IMR-90 (cell line): ENCODE results near the gene NADK2. TPM values are rescaled to one million over a fixed set of nuclear protein-coding genes. Genes with fewer than 3 reads are reported as not detected.

ENCODE experiments used
- ATAC-seq: fragments of 200-7000 bp; cut with Tn5 transposase; 2 replicates; pipeline ENCODE4 v1.9.1; 2020; ENCODE audit warnings: low read depth, mild to moderate bottlenecking, moderate library complexity
- BruUV-seq: library from RNA; stranded (reverse); fragments of 400-500 nt; replicated peaks from 2 replicates; lab custom pipeline; 2021; lab: Mats Ljungman, UMichigan
- CTCF ChIA-PET: fragments of 300-600 bp; formaldehyde crosslinking; extraction: SDS; loops from one replicate; lab custom pipeline; 2021; ENCODE audit warnings: antibody characterized with exemption; lab: Yijun Ruan, JAX
- POLR2A ChIA-PET: fragments of 300-600 bp; sonication (Branson Sonifier 250); formaldehyde crosslinking; loops from one replicate; lab custom pipeline; 2022; ENCODE audit warnings: antibody characterized with exemption; ENCODE audit not compliant: unreplicated experiment; lab: Charles Lee
- DNase-seq: peaks from one replicate; pipeline ENCODE4 v3.0.0; 2013
- H2AFZ ChIP-seq: replicated peaks from 2 replicates; pipeline ENCODE3; 2013; ENCODE audit warnings: low read length, mild to moderate bottlenecking; ENCODE audit not compliant: poor library complexity
- H2AK5ac ChIP-seq: 2 replicates; pipeline ENCODE4 v1.6.1; 2013; ENCODE audit warnings: low read depth, low read length, inconsistent platforms
- H2AK9ac ChIP-seq: replicated peaks from 2 replicates; pipeline ENCODE3; 2013; ENCODE audit warnings: mild to moderate bottlenecking, low read depth, low read length, moderate library complexity; ENCODE audit not compliant: poor library complexity
- H2BK120ac ChIP-seq: 2 replicates; pipeline ENCODE4 v1.6.1; 2013; ENCODE audit warnings: low read depth, low read length, inconsistent platforms
- H2BK15ac ChIP-seq: 3 replicates; pipeline ENCODE4 v1.6.1; 2013; ENCODE audit warnings: low read depth, low read length, inconsistent platforms
- H2BK20ac ChIP-seq: 2 replicates; pipeline ENCODE4 v1.6.1; 2013; ENCODE audit warnings: low read depth, mild to moderate bottlenecking, inconsistent platforms, low read length, moderate library complexity
- H2BK5ac ChIP-seq: 2 replicates; pipeline ENCODE4 v1.6.1; 2013; ENCODE audit warnings: mild to moderate bottlenecking, low read depth, low read length, inconsistent platforms; ENCODE audit not compliant: poor library complexity, severe bottlenecking
- H3K14ac ChIP-seq: replicated peaks from 2 replicates; pipeline ENCODE4 v1.6.1; 2013; ENCODE audit warnings: low read depth, low read length, inconsistent platforms
- H3K18ac ChIP-seq: 2 replicates; pipeline ENCODE4 v1.6.1; 2013; ENCODE audit warnings: low read depth, low read length, control low read depth
- H3K23ac ChIP-seq: 2 replicates; pipeline ENCODE4 v1.6.1; 2013; ENCODE audit warnings: low read depth, low read length, inconsistent platforms
- H3K27ac ChIP-seq: 2 replicates; pipeline ENCODE4 v1.5.1; 2013; ENCODE audit warnings: mild to moderate bottlenecking, control low read depth, low read length; ENCODE audit not compliant: insufficient read depth
- H3K27me3 ChIP-seq: 2 replicates; pipeline ENCODE4 v1.6.1; 2013; ENCODE audit warnings: low read length; ENCODE audit not compliant: control insufficient read depth, insufficient read depth
- H3K36me3 ChIP-seq: 2 replicates; pipeline ENCODE4 v1.6.1; 2013; ENCODE audit warnings: low read length, mixed read lengths; ENCODE audit not compliant: control insufficient read depth, insufficient read depth
- H3K4ac ChIP-seq: 2 replicates; pipeline ENCODE4 v1.6.1; 2013; ENCODE audit warnings: low read depth, low read length, inconsistent platforms
- H3K4me1 ChIP-seq: 2 replicates; pipeline ENCODE4 v1.6.1; 2013; ENCODE audit warnings: low read length, mixed read lengths; ENCODE audit not compliant: control insufficient read depth, insufficient read depth
- H3K4me2 ChIP-seq: 2 replicates; pipeline ENCODE4 v1.6.1; 2013; ENCODE audit warnings: low read depth, mild to moderate bottlenecking, control low read depth, low read length, moderate library complexity
- H3K4me3 ChIP-seq: 2 replicates; pipeline ENCODE4 v1.5.1; 2013; ENCODE audit warnings: low read depth, mild to moderate bottlenecking, control low read depth, low read length, moderate library complexity; ENCODE audit not compliant: insufficient read depth
- H3K56ac ChIP-seq: 2 replicates; pipeline ENCODE4 v1.6.1; 2013; ENCODE audit warnings: low read length, inconsistent platforms; ENCODE audit not compliant: insufficient read depth; ENCODE audit errors: extremely low read depth
- H3K79me1 ChIP-seq, 2 experiments: 2 replicates each; pipeline ENCODE4 v1.6.1; 2013; ENCODE audit warnings: low read length in 2 of 2, inconsistent platforms in 1 of 2, low read depth in 1 of 2
- H3K9ac ChIP-seq: 2 replicates; pipeline ENCODE4 v1.6.1; 2013; ENCODE audit warnings: low read depth, low read length, control low read depth
- H3K9me1 ChIP-seq: 2 replicates; pipeline ENCODE4 v1.6.1; 2013; ENCODE audit warnings: low read length, inconsistent platforms; ENCODE audit not compliant: insufficient read depth
- H3K9me3 ChIP-seq: 2 replicates; pipeline ENCODE4 v1.6.1; 2013; ENCODE audit warnings: low read length; ENCODE audit not compliant: control insufficient read depth, insufficient read depth
- H4K20me1 ChIP-seq: 2 replicates; pipeline ENCODE4 v1.6.1; 2013; ENCODE audit warnings: low read length, inconsistent platforms; ENCODE audit not compliant: insufficient read depth
- H4K5ac ChIP-seq: 2 replicates; pipeline ENCODE4 v1.6.1; 2013; ENCODE audit warnings: mild to moderate bottlenecking, low read depth, low read length, control low read depth
- H4K8ac ChIP-seq, 2 experiments: 2 replicates each; pipeline ENCODE4 v1.6.1; 2013; ENCODE audit warnings: low read depth in 2 of 2, low read length in 2 of 2, control low read depth in 1 of 2, inconsistent platforms in 1 of 2
- H4K91ac ChIP-seq: 2 replicates; pipeline ENCODE4 v1.6.1; 2013; ENCODE audit warnings: low read depth, low read length, inconsistent platforms; ENCODE audit not compliant: insufficient read depth
- CEBPB ChIP-seq: IDR thresholded peaks from 2 replicates; pipeline ENCODE4 v1.6.1; 2012; ENCODE audit warnings: low read depth, low read length, improper control_type of control experiment
- FOS ChIP-seq: fragments of 150-350 bp; IDR thresholded peaks from 2 replicates; pipeline ENCODE4 v1.6.1; 2016; ENCODE audit warnings: low read depth, low read length
- MAZ ChIP-seq: IDR thresholded peaks from 2 replicates; pipeline ENCODE4 v1.6.1; 2012; ENCODE audit warnings: low read depth, mild to moderate bottlenecking, low read length, improper control_type of control experiment, moderate library complexity, borderline replicate concordance
- MXI1 ChIP-seq: IDR thresholded peaks from 2 replicates; pipeline ENCODE4 v1.6.1; 2012; ENCODE audit warnings: low read depth, mild to moderate bottlenecking, low read length, moderate library complexity, borderline replicate concordance
- NFE2L2 ChIP-seq: fragments of 150-350 bp; IDR thresholded peaks from 2 replicates; pipeline ENCODE4 v1.6.1; 2016; ENCODE audit warnings: low read depth, mild to moderate bottlenecking, low read length
- RAD21 ChIP-seq: IDR thresholded peaks from 2 replicates; pipeline ENCODE4 v1.6.1; 2012; ENCODE audit warnings: low read length, improper control_type of control experiment
- SMC3 ChIP-seq: fragments of 150-350 bp; IDR thresholded peaks from 2 replicates; pipeline ENCODE4 v1.6.1; 2016; ENCODE audit warnings: low read depth, mild to moderate bottlenecking, antibody characterized with exemption, low read length, moderate library complexity
- WGBS, 2 experiments: methylation state at CpG; one replicate each; pipeline versions ENCODE4 v1.1.5 to v1.1.7; 2013; ENCODE audit warnings: missing lambda C conversion rate in 2 of 2; ENCODE audit not compliant: insufficient read length in 1 of 2; ENCODE audit errors: extremely low coverage in 2 of 2; 5-methylcytosine and 5-hydroxymethylcytosine counted together
- dilution Hi-C: fragments of 300-500 bp; cut with HindIII; formaldehyde crosslinking; loops from one replicate; pipeline ENCODE4 v1.14.3; 2018; ENCODE audit warnings: low sequenced_read_pairs; ENCODE audit not compliant: unreplicated experiment
- in situ Hi-C: fragments of 300-500 bp; cut with MboI; formaldehyde crosslinking; loops from 3 replicates; pipeline ENCODE4 v1.14.3; 2019; ENCODE audit warnings: low sequenced_read_pairs, inconsistent platforms, mixed read lengths
- intact Hi-C: fragments of 100-400 bp; cut with micrococcal nuclease; formaldehyde crosslinking; loops from 2 replicates; pipeline ENCODE4 v1.10.0; 2022
- polyA plus RNA-seq, 3 experiments: library from polyadenylated mRNA; depleted of rRNA; stranded (reverse); fragments of >200 nt; gene quantifications; 2 replicates each; pipeline ENCODE4 v1.2.3, GENCODE V29; 2012; ENCODE audit warnings: low replicate concordance in 1 of 3
- total RNA-seq: library from RNA; depleted of rRNA; stranded (reverse); fragments of >200 nt; gene quantifications from 2 replicates; pipeline ENCODE4 v1.2.3, GENCODE V29; 2012
- TF ChIP-seq, protein P1 (sequence below): fragments of 150-350 bp; IDR thresholded peaks from 2 replicates; pipeline ENCODE4 v1.6.1; 2016; ENCODE audit warnings: low read depth, mild to moderate bottlenecking, low read length, moderate library complexity, borderline replicate concordance
- TF ChIP-seq, protein P2 (sequence below): fragments of 150-350 bp; IDR thresholded peaks from 2 replicates; pipeline ENCODE4 v1.6.1; 2017; ENCODE audit warnings: mild to moderate bottlenecking, antibody characterized with exemption, low read length, low read depth

Gene NADK2
- total and polyA plus RNA-seq, 2 of the 4 experiments (the other 2 are of a cell fraction), result 7.4 to 17.4 TPM

DNA sequence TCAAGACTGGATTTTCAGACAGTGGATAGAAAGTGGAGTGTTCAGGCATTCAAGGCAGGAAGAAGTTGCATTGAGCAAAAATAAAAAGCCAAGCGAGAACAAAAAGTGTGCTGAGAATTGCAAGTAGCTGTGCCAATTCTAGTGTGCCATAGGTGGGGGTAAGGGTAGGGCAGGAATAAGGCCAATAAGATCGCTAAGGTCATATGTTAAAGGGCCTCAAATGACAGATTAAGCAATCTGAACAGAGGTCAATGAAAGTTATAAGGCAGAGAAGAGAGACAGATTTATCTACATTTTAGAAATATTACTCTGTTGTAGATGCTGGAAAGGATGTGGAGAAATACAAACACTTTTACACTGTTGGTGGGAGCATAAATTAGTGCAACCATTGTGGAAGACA, 36.4 kb downstream of the NADK2 start:
- H2BK120ac ChIP-seq, result no peak overlapping the region
- POLR2A ChIA-PET, result no interaction called here
- dilution Hi-C loops (no loop called here), intact Hi-C loops (no loop called here), in situ Hi-C loops (no loop called here)
- H2AK9ac ChIP-seq, result no peak overlapping the region
- no peak overlapping the region for H3K4me2 ChIP-seq
- H3K14ac ChIP-seq, result no peak overlapping the region
- H2BK20ac ChIP-seq, result no peak overlapping the region
- 100% methylated on average over 1 of the region's 2 CpGs; no CpG with 5 or more reads in 1 of the 2 experiments for WGBS, 2 experiments
- no peak overlapping the region for H3K4me3 ChIP-seq
- no peak overlapping the region for H2AK5ac ChIP-seq
- peaks cover 5% of the 10 kb centered on the region; the same call in 1 of the 2 replicates for H3K36me3 ChIP-seq
- H2AFZ ChIP-seq, result no peak overlapping the region
- H2BK15ac ChIP-seq, result no peak overlapping the region
- DNase-seq, result no peak
- no peaks in the 10 kb centered on the region for H3K27me3 ChIP-seq
- H4K91ac ChIP-seq, result no peak overlapping the region
- ATAC-seq, result no peak
- no peak overlapping the region for H4K5ac ChIP-seq
- no peak overlapping the region for H2BK5ac ChIP-seq
- no peaks in the 10 kb centered on the region for H4K20me1 ChIP-seq
- no peaks in the 10 kb centered on the region for H3K9me1 ChIP-seq
- CTCF ChIA-PET, result no interaction called here
- BruUV-seq, result no TSS peak
- H3K18ac ChIP-seq, result no peak overlapping the region
- no peaks in the 10 kb centered on the region for H3K9me3 ChIP-seq
- H3K79me1 ChIP-seq, result no peaks in the 10 kb centered on the region
- no peak overlapping the region for H3K27ac ChIP-seq
- H4K8ac ChIP-seq, result no peak overlapping the region
- H3K4ac ChIP-seq, result no peak overlapping the region
- peaks cover 2% of the 10 kb centered on the region for H3K4me1 ChIP-seq
- H3K56ac ChIP-seq, result no peak overlapping the region
- no peak overlapping the region for H3K9ac ChIP-seq
- no peak overlapping the region for H3K23ac ChIP-seq
- TF ChIP-seq MAZ (no peak), FOS (no peak), NFE2L2 (no peak), RAD21 (no peak), MXI1 (no peak), SMC3 (no peak), CEBPB (no peak)
- TF ChIP-seq, protein P1, sequence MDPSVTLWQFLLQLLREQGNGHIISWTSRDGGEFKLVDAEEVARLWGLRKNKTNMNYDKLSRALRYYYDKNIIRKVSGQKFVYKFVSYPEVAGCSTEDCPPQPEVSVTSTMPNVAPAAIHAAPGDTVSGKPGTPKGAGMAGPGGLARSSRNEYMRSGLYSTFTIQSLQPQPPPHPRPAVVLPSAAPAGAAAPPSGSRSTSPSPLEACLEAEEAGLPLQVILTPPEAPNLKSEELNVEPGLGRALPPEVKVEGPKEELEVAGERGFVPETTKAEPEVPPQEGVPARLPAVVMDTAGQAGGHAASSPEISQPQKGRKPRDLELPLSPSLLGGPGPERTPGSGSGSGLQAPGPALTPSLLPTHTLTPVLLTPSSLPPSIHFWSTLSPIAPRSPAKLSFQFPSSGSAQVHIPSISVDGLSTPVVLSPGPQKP, result no peak
- TF ChIP-seq, protein P2, sequence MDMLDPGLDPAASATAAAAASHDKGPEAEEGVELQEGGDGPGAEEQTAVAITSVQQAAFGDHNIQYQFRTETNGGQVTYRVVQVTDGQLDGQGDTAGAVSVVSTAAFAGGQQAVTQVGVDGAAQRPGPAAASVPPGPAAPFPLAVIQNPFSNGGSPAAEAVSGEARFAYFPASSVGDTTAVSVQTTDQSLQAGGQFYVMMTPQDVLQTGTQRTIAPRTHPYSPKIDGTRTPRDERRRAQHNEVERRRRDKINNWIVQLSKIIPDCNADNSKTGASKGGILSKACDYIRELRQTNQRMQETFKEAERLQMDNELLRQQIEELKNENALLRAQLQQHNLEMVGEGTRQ, result no peak
